Trophoblast cell (in vitro differentiated cells and primary cell): ENCODE measurements around the gene SPINK14.

Experiments used
- DNase-seq, 2 donors: peaks; one replicate each; pipeline ENCODE4 v3.0.0-alpha.2; 2016
- H2AFZ ChIP-seq: 2 replicates; pipeline ENCODE4 v1.6.1; 2013; ENCODE audit warnings: low read length, moderate library complexity, mild to moderate bottlenecking; ENCODE audit not compliant: insufficient read depth, poor library complexity
- H2AK5ac ChIP-seq: 2 replicates; pipeline ENCODE4 v1.6.1; 2013; ENCODE audit warnings: mild to moderate bottlenecking, low read length
- H2BK120ac ChIP-seq: 2 replicates; pipeline ENCODE4 v1.6.1; 2013; ENCODE audit warnings: low read length, mild to moderate bottlenecking, moderate library complexity; ENCODE audit not compliant: insufficient read depth, poor library complexity
- H2BK12ac ChIP-seq: 2 replicates; pipeline ENCODE4 v1.6.1; 2013; ENCODE audit warnings: mild to moderate bottlenecking, low read length, moderate library complexity
- H2BK5ac ChIP-seq: 2 replicates; pipeline ENCODE4 v1.6.1; 2013; ENCODE audit warnings: low read length, low read depth, moderate library complexity, mild to moderate bottlenecking; ENCODE audit not compliant: poor library complexity
- H3K14ac ChIP-seq: 2 replicates; pipeline ENCODE4 v1.6.1; 2013; ENCODE audit warnings: mild to moderate bottlenecking, low read length
- H3K18ac ChIP-seq: 2 replicates; pipeline ENCODE4 v1.6.1; 2013; ENCODE audit warnings: mild to moderate bottlenecking, low read length
- H3K23ac ChIP-seq: 2 replicates; pipeline ENCODE4 v1.6.1; 2013; ENCODE audit warnings: low read length
- H3K27ac ChIP-seq: 2 replicates; pipeline ENCODE4 v1.5.1; 2013; ENCODE audit warnings: low read depth, mild to moderate bottlenecking, inconsistent platforms, low read length, moderate library complexity
- H3K27me3 ChIP-seq: 2 replicates; pipeline ENCODE4 v1.6.1; 2013; ENCODE audit warnings: inconsistent platforms, mild to moderate bottlenecking, low read length, moderate library complexity; ENCODE audit not compliant: insufficient read depth
- H3K36me3 ChIP-seq, 2 experiments: 1 replicate in 1 of 2; 2 replicates in 1 of 2; pipeline ENCODE4 v1.6.1; 2013; ENCODE audit warnings: low read length in 2 of 2, mild to moderate bottlenecking in 2 of 2, moderate library complexity in 1 of 2; ENCODE audit not compliant: insufficient read depth in 2 of 2, control insufficient read depth in 1 of 2
- H3K4ac ChIP-seq: 2 replicates; pipeline ENCODE4 v1.6.1; 2013; ENCODE audit warnings: low read depth, mild to moderate bottlenecking, low read length, moderate library complexity
- H3K4me1 ChIP-seq, 2 experiments: 1 replicate in 1 of 2; 2 replicates in 1 of 2; pipeline ENCODE4 v1.6.1; 2013; ENCODE audit warnings: low read length in 2 of 2, mild to moderate bottlenecking in 2 of 2, moderate library complexity in 1 of 2; ENCODE audit not compliant: insufficient read depth in 2 of 2, control insufficient read depth in 1 of 2
- H3K4me2 ChIP-seq: 2 replicates; pipeline ENCODE4 v1.6.1; 2013; ENCODE audit warnings: inconsistent platforms, mild to moderate bottlenecking, low read length, moderate library complexity
- H3K4me3 ChIP-seq: 2 replicates; pipeline ENCODE4 v1.5.1; 2013; ENCODE audit warnings: mild to moderate bottlenecking, low read depth, low read length, inconsistent platforms
- H3K79me1 ChIP-seq: one replicate; pipeline ENCODE4 v1.6.1; 2013; ENCODE audit warnings: low read length
- H3K79me2 ChIP-seq: 2 replicates; pipeline ENCODE4 v1.6.1; 2013; ENCODE audit warnings: low read length, mild to moderate bottlenecking; ENCODE audit not compliant: control insufficient read depth, insufficient read depth, poor library complexity
- H3K9ac ChIP-seq: 2 replicates; pipeline ENCODE4 v1.6.1; 2013; ENCODE audit warnings: mild to moderate bottlenecking, low read length
- H3K9me3 ChIP-seq: 2 replicates; pipeline ENCODE4 v1.6.1; 2013; ENCODE audit warnings: low read depth, mild to moderate bottlenecking, control low read depth, inconsistent platforms, low read length; ENCODE audit not compliant: insufficient read depth
- H4K12ac ChIP-seq: 2 replicates; pipeline ENCODE4 v1.6.1; 2013; ENCODE audit warnings: low read depth, mild to moderate bottlenecking, low read length, moderate library complexity
- H4K8ac ChIP-seq: 2 replicates; pipeline ENCODE4 v1.6.1; 2013; ENCODE audit warnings: low read depth, mild to moderate bottlenecking, low read length, moderate library complexity
- H4K91ac ChIP-seq: one replicate; pipeline ENCODE4 v1.6.1; 2013; ENCODE audit warnings: low read depth, mild to moderate bottlenecking, low read length, moderate library complexity
- WGBS: extraction: QIAGEN DNeasy Blood & Tissue Kit; methylation state at CpG from one replicate; pipeline ENCODE4 v1.1.7; 2013; ENCODE audit warnings: missing lambda C conversion rate; ENCODE audit not compliant: insufficient read length, insufficient coverage; ENCODE audit errors: extremely low coverage; 5-methylcytosine and 5-hydroxymethylcytosine counted together

SPINK14 gene

DNA sequence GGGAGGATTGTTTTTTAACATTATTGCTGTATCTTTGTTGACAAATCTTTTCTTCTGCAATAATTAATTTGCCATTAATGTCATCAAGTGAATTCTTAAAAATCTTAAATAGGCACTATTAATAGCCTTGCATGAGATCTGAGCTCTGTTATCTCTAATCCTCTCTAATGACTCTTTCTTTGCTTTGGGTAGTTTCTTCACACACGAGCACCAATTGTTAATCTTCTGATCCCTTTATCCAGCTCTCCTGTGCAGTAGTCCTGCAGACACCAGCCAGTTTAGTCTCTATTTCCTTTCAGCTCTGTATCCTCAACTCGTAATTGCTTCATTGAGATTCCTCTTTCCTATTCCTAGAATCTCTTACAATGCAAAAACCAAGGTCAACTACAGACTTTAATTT is 8.1 kb downstream of the SPINK14 start:
- H3K14ac ChIP-seq = no peak overlapping the region
- H3K4ac ChIP-seq = no peak overlapping the region
- no peak overlapping the region for H4K8ac ChIP-seq
- no CpG with 5 or more reads among the region's 2 CpGs for WGBS
- no peak overlapping the region for H3K27ac ChIP-seq
- H3K4me2 ChIP-seq = no peak overlapping the region
- H2BK12ac ChIP-seq = no peak overlapping the region
- no peak overlapping the region for H4K12ac ChIP-seq
- H3K18ac ChIP-seq = no peak overlapping the region
- no peaks in the 10 kb centered on the region for H3K9me3 ChIP-seq
- H3K9ac ChIP-seq = no peak overlapping the region
- H3K79me1 ChIP-seq = no peaks in the 10 kb centered on the region
- H3K27me3 ChIP-seq = no peaks in the 10 kb centered on the region
- no peak overlapping the region for H4K91ac ChIP-seq
- no peak overlapping the region for H3K23ac ChIP-seq
- H3K79me2 ChIP-seq = no peaks in the 10 kb centered on the region
- no peak overlapping the region for H3K4me3 ChIP-seq
- H2AK5ac ChIP-seq = no peak overlapping the region
- H2BK120ac ChIP-seq = no peak overlapping the region
- no peak overlapping the region for H2BK5ac ChIP-seq
- H3K36me3 ChIP-seq = no peaks in the 10 kb centered on the region
- no peak for DNase-seq
- H3K4me1 ChIP-seq = no peaks in the 10 kb centered on the region
- no peak overlapping the region for H2AFZ ChIP-seq

DNA sequence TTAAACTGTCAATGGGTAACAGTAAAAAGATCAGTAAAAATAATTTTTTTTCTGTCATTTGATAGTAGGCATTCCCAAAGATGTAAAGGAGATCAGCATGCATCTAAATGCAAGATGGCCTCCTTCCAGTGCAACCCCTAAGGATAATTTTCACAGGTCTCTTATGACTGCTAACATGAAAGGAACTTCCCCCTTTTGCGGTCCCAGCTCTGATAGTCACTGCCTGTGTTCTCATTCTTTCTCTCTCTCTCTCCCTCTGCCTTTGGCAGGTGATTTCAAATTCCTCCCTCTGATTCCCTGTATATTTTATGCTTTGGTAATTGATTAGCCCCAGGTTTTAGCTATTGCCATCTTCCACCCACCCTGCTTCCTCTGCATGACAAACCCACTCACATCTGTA is 8.9 kb downstream of the SPINK14 start:
- no peak overlapping the region for H4K8ac ChIP-seq
- H3K4me1 ChIP-seq = no peaks in the 10 kb centered on the region
- DNase-seq = no peak
- H3K9ac ChIP-seq = no peak overlapping the region
- no peaks in the 10 kb centered on the region for H3K79me2 ChIP-seq
- H3K79me1 ChIP-seq = no peaks in the 10 kb centered on the region
- no peak overlapping the region for H2AK5ac ChIP-seq
- no peak overlapping the region for H4K91ac ChIP-seq
- no peak overlapping the region for H2BK5ac ChIP-seq
- WGBS = no CpG with 5 or more reads among the region's 1 CpG
- no peak overlapping the region for H2AFZ ChIP-seq
- no peak overlapping the region for H3K23ac ChIP-seq
- H3K18ac ChIP-seq = no peak overlapping the region
- H3K4me2 ChIP-seq = no peak overlapping the region
- H2BK12ac ChIP-seq = no peak overlapping the region
- H3K4me3 ChIP-seq = no peak overlapping the region
- no peaks in the 10 kb centered on the region for H3K9me3 ChIP-seq
- H3K36me3 ChIP-seq = no peaks in the 10 kb centered on the region
- no peaks in the 10 kb centered on the region for H3K27me3 ChIP-seq
- no peak overlapping the region for H3K4ac ChIP-seq
- no peak overlapping the region for H2BK120ac ChIP-seq
- H4K12ac ChIP-seq = no peak overlapping the region
- H3K27ac ChIP-seq = no peak overlapping the region
- H3K14ac ChIP-seq = no peak overlapping the region

DNA sequence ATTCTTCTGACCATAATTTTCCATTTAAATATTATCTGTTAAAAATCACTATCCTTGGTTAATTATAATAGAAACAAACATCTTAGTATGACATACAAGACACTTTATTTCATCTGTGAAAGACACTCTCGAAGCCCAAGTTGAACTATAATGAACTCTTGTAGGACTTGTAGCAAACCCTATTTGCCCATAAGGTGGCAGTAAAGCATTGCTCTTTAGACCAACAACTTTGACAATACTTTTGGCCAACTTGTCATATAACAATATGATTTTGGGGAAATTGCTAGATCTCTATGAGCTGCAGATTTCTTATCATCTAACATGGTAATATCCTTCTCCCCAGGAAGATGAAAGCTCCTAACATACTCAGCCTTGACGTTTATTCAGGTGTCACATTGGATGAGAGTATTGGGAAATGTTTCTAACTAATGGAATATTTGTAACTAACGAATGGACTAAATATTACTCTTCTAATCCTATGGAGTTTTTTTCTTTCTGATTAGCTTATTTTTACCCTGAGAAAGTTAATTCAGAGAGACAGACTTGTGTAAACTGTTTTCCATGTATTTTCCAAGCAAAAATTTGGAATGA is 11.0 kb downstream of the SPINK14 start:
- H3K9ac ChIP-seq = no peak overlapping the region
- no peaks in the 10 kb centered on the region for H3K9me3 ChIP-seq
- H2AK5ac ChIP-seq = no peak overlapping the region
- H3K27me3 ChIP-seq = no peaks in the 10 kb centered on the region
- H3K79me1 ChIP-seq = no peaks in the 10 kb centered on the region
- H4K91ac ChIP-seq = no peak overlapping the region
- H4K8ac ChIP-seq = no peak overlapping the region
- no peak overlapping the region for H3K18ac ChIP-seq
- no peaks in the 10 kb centered on the region for H3K36me3 ChIP-seq
- H3K27ac ChIP-seq = no peak overlapping the region
- H2BK12ac ChIP-seq = no peak overlapping the region
- no peak overlapping the region for H3K4ac ChIP-seq
- no peak overlapping the region for H2BK120ac ChIP-seq
- no peak overlapping the region for H2BK5ac ChIP-seq
- H3K23ac ChIP-seq = no peak overlapping the region
- peak; percentile 34 to 77 for DNase-seq
- no peak overlapping the region for H3K4me3 ChIP-seq
- H3K4me2 ChIP-seq = no peak overlapping the region
- H3K79me2 ChIP-seq = no peaks in the 10 kb centered on the region
- H3K14ac ChIP-seq = no peak overlapping the region
- H4K12ac ChIP-seq = no peak overlapping the region
- no peak overlapping the region for H2AFZ ChIP-seq
- H3K4me1 ChIP-seq = no peaks in the 10 kb centered on the region
- WGBS = no CpG with 5 or more reads among the region's 3 CpGs

DNA sequence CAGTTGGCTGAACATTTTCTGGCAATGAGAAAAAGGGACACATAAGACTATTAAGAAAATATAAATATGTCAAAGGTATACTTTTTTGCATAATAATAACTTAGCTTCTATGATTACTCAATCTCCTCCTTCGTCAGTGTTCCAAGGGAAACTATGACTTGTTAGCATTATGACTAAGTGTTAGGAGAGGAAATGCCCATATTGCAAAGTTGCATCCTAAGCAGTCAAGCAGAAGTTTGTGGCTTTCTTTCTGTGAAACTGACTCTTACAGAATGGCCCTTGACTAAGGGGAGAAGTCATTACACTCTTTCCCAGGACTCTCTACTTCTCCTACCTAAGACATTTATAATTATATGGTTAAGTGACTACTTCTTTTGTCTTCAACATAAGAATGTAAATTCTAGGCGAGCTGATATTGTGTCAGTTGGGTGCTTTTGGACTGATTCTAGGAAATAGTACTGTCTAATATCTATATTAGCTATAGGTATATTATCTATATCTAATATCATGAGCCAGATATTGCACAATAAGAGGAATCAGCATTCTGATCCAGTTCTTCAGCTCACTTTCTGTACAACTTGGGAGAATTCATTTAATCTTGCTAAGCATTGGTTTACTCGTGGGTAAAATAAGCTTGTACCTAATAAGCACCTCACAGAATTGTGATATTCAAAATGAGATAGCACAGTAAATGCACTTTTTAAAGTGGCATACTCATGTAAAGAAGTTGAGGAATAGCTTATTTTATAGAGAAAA is 18.1 kb downstream of the SPINK14 start:
- no peak overlapping the region for H3K4me3 ChIP-seq
- no peak overlapping the region for H3K23ac ChIP-seq
- WGBS = no CpG with 5 or more reads among the region's 3 CpGs
- H3K4ac ChIP-seq = no peak overlapping the region
- no peaks in the 10 kb centered on the region for H3K79me2 ChIP-seq
- no peak overlapping the region for H2AK5ac ChIP-seq
- H3K9me3 ChIP-seq = no peaks in the 10 kb centered on the region
- no peak overlapping the region for H3K9ac ChIP-seq
- no peaks in the 10 kb centered on the region for H3K36me3 ChIP-seq
- DNase-seq = peak; percentile 20 to 61
- H2AFZ ChIP-seq = no peak overlapping the region
- H3K14ac ChIP-seq = no peak overlapping the region
- H4K12ac ChIP-seq = no peak overlapping the region
- no peaks in the 10 kb centered on the region for H3K4me1 ChIP-seq
- no peak overlapping the region for H4K8ac ChIP-seq
- no peak overlapping the region for H2BK120ac ChIP-seq
- H3K79me1 ChIP-seq = no peaks in the 10 kb centered on the region
- H3K27me3 ChIP-seq = no peaks in the 10 kb centered on the region
- H3K18ac ChIP-seq = no peak overlapping the region
- H2BK5ac ChIP-seq = no peak overlapping the region
- H3K27ac ChIP-seq = no peak overlapping the region
- no peak overlapping the region for H4K91ac ChIP-seq
- no peak overlapping the region for H3K4me2 ChIP-seq
- H2BK12ac ChIP-seq = no peak overlapping the region
